GM12873 (cell line): ENCODE measurements around the gene SLC22A23.

Experiments used
- CTCF ChIP-seq: IDR thresholded peaks from 2 replicates; pipeline ENCODE4 v1.5.1; 2012; ENCODE audit warnings: low read depth, mild to moderate bottlenecking, moderate library complexity, low read length, control low read depth; ENCODE audit not compliant: insufficient read depth; ENCODE audit errors: missing control alignments

Gene SLC22A23

GRCh38 chr6:3287308-3287707 lies 169.5 kb downstream of the SLC22A23 start:
- no peak for TF ChIP-seq CTCF

GRCh38 chr6:3286641-3287171 lies 170.1 kb downstream of the SLC22A23 start:
- no peak for TF ChIP-seq CTCF

GRCh38 chr6:3285732-3286131 lies 171.1 kb downstream of the SLC22A23 start:
- no peak for TF ChIP-seq CTCF

GRCh38 chr6:3285049-3285639 lies 171.7 kb downstream of the SLC22A23 start:
- no peak for TF ChIP-seq CTCF

- no peak for TF ChIP-seq CTCF
Observed at GRCh38 chr6:3284436-3284876, 172.4 kb downstream of the SLC22A23 start.

- no peak for TF ChIP-seq CTCF
Observed at GRCh38 chr6:3283641-3284435, 173.0 kb downstream of the SLC22A23 start.

- no peak for TF ChIP-seq CTCF
Observed at GRCh38 chr6:3283241-3283640, 173.6 kb downstream of the SLC22A23 start.
